HG02678 (cell line): ENCODE data around the gene MOV10.
A peak's percentile ranks its signal among the peaks of the same experiment; 100 is the strongest.
"Not testable (repeated sequence)": the region's sequence is repeated elsewhere in the genome, so short reads cannot be mapped to it uniquely, and the experiment has no call there.

Experiments
- ATAC-seq: cut with Tn5 transposase; IDR thresholded peaks from one replicate; pipeline ENCODE4 v1.9.1; 2021; ENCODE audit warnings: mild to moderate bottlenecking, moderate library complexity; ENCODE audit not compliant: unreplicated experiment

Gene MOV10

GRCh38 chr1:112674440-112674985, at the start of gene MOV10:
TSS of gene MOV10 (plus strand) at chr1:112674659. CDS start at chr1:112674913, 254 bp downstream.
- peak; percentile 59 for ATAC-seq

- ATAC-seq, result no peak
These were observed 48.8 kb upstream of the MOV10 start for GRCh38 chr1:112625696-112626095.

GRCh38 chr1:112626193-112626592, 48.3 kb upstream of the MOV10 start:
- ATAC-seq, result no peak

GRCh38 chr1:112626887-112627286, 47.6 kb upstream of the MOV10 start:
- ATAC-seq, result no peak

GRCh38 chr1:112628516-112628915, 45.9 kb upstream of the MOV10 start:
- ATAC-seq, result no peak

- no peak for ATAC-seq
These were observed 45.2 kb upstream of the MOV10 start for GRCh38 chr1:112629256-112629655.

- ATAC-seq, result no peak
These were observed 40.8 kb upstream of the MOV10 start for GRCh38 chr1:112633628-112634027.

GRCh38 chr1:112634367-112634766, 40.1 kb upstream of the MOV10 start:
- ATAC-seq, result no peak

- no peak for ATAC-seq
These were observed 38.4 kb upstream of the MOV10 start for GRCh38 chr1:112636056-112636455.

GRCh38 chr1:112636597-112637253, 37.7 kb upstream of the MOV10 start:
- no peak for ATAC-seq

- no peak for ATAC-seq
These were observed 37.0 kb upstream of the MOV10 start for GRCh38 chr1:112637254-112638109.

GRCh38 chr1:112638110-112638428, 36.4 kb upstream of the MOV10 start:
- no peak for ATAC-seq

GRCh38 chr1:112640437-112640836, 34.0 kb upstream of the MOV10 start:
- ATAC-seq, result not testable (repeated sequence)

- no peak for ATAC-seq
These were observed 31.4 kb upstream of the MOV10 start for GRCh38 chr1:112643080-112643479.

GRCh38 chr1:112646225-112646624, 28.2 kb upstream of the MOV10 start:
- ATAC-seq, result no peak

GRCh38 chr1:112651205-112651604, 23.3 kb upstream of the MOV10 start:
- ATAC-seq, result no peak

GRCh38 chr1:112665857-112666256, 8.6 kb upstream of the MOV10 start:
- ATAC-seq, result no peak

- no peak for ATAC-seq
These were observed 7.5 kb upstream of the MOV10 start for GRCh38 chr1:112666946-112667345.

GRCh38 chr1:112672009-112672408, 2.5 kb upstream of the MOV10 start:
- no peak for ATAC-seq

GRCh38 chr1:112672842-112673241, 1.6 kb upstream of the MOV10 start:
- ATAC-seq, result no peak

- peak; percentile 6 for ATAC-seq
These were observed 643 bp upstream of the MOV10 start for GRCh38 chr1:112673592-112674439.
